NB4 (cell line): Measurements from ENCODE around the gene PHYKPL.

Experiments used
- MYC ChIP-seq: IDR thresholded peaks from 2 replicates; pipeline ENCODE4 v1.6.1; 2011; ENCODE audit warnings: low read depth, low read length
- POLR2A ChIP-seq: IDR thresholded peaks from 2 replicates; pipeline ENCODE4 v1.6.1; 2011; ENCODE audit warnings: mild to moderate bottlenecking; ENCODE audit not compliant: insufficient read length; ENCODE audit errors: extremely low read depth
- TF ChIP-seq, protein P1 (sequence below): IDR thresholded peaks from one replicate; pipeline ENCODE4 v1.5.1; 2012; ENCODE audit warnings: low read depth, low read length

DNA sequence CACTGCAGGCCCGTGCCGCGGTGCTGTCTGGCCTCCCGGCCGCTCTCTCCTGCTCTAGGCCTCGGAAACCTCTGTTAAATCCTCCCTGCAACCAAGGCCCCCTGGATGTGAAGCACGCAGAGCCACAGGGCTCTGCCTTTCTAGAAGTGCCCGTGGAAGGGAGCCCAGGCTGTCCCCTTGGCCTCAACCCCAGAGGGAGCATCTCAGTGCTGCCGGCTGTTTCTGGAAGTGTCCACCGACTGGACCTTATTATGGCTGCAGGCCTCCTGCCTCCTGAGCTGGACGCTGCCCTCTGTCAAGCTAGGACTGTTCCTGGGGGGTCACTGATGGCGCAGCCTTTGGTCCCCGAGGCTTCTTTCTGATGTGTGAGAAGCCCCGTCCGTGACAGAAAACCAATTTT is 40.4 kb upstream of the PHYKPL start:
- TF ChIP-seq, protein P1, sequence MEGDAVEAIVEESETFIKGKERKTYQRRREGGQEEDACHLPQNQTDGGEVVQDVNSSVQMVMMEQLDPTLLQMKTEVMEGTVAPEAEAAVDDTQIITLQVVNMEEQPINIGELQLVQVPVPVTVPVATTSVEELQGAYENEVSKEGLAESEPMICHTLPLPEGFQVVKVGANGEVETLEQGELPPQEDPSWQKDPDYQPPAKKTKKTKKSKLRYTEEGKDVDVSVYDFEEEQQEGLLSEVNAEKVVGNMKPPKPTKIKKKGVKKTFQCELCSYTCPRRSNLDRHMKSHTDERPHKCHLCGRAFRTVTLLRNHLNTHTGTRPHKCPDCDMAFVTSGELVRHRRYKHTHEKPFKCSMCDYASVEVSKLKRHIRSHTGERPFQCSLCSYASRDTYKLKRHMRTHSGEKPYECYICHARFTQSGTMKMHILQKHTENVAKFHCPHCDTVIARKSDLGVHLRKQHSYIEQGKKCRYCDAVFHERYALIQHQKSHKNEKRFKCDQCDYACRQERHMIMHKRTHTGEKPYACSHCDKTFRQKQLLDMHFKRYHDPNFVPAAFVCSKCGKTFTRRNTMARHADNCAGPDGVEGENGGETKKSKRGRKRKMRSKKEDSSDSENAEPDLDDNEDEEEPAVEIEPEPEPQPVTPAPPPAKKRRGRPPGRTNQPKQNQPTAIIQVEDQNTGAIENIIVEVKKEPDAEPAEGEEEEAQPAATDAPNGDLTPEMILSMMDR: no peak
- no peak for TF ChIP-seq POLR2A
- no peak for TF ChIP-seq MYC
